Nephron (organoid): ENCODE data around the gene B4GALT6.

Experiments used
- H3K27ac Mint-ChIP-seq, 3 experiments: 2 replicates each; pipeline ENCODE4 v1.8.0; 2020; ENCODE audit warnings: mixed read lengths in 3 of 3, mild to moderate bottlenecking in 2 of 3, moderate library complexity in 1 of 3
- H3K27me3 Mint-ChIP-seq: 2 replicates; pipeline ENCODE4 v1.8.0; 2021; ENCODE audit warnings: low read depth, mild to moderate bottlenecking, moderate library complexity, mixed read lengths
- H3K36me3 Mint-ChIP-seq: 2 replicates; pipeline ENCODE4 v1.8.0; 2020; ENCODE audit warnings: low read depth, mixed read lengths
- H3K4me1 Mint-ChIP-seq: 2 replicates; pipeline ENCODE4 v1.8.0; 2020; ENCODE audit warnings: mixed read lengths
- H3K4me3 Mint-ChIP-seq, 3 experiments: 2 replicates each; pipeline ENCODE4 v1.8.0; 2020; ENCODE audit warnings: mild to moderate bottlenecking in 3 of 3, mixed read lengths in 3 of 3, moderate library complexity in 2 of 3
- H3K9me3 Mint-ChIP-seq: 2 replicates; pipeline ENCODE4 v1.8.0; 2020; ENCODE audit warnings: mixed read lengths
- CTCF ChIP-seq, 3 experiments: fragments of 200-600 bp; sonication (generic); IDR thresholded peaks; one replicate each; pipeline ENCODE4 v1.5.0; 2021; ENCODE audit warnings: antibody characterized with exemption in 3 of 3; ENCODE audit not compliant: unreplicated experiment in 3 of 3

B4GALT6 gene

GRCh38 chr18:31721601-31722000 is 37.2 kb upstream of the B4GALT6 start:
- H3K27me3 Mint-ChIP-seq: peaks cover 8% of the 10 kb centered on the region
- peaks cover 10% of the 10 kb centered on the region for H3K9me3 Mint-ChIP-seq
- H3K27ac Mint-ChIP-seq: no peak overlapping the region
- no peaks in the 10 kb centered on the region for H3K36me3 Mint-ChIP-seq
- H3K4me3 Mint-ChIP-seq: no peak overlapping the region
- peaks cover 15% of the 10 kb centered on the region for H3K4me1 Mint-ChIP-seq
- no peak for TF ChIP-seq CTCF (IDR thresholded peaks at IDR 0.05; ENCODE audit: unreplicated experiment in 3 of 3)

GRCh38 chr18:31720867-31721266 is 36.5 kb upstream of the B4GALT6 start:
- Mint-ChIP-seq H3K4me3 (no peak overlapping the region), H3K36me3 (no peaks in the 10 kb centered on the region), H3K4me1 (peaks cover 15% of the 10 kb centered on the region), H3K9me3 (peaks cover 10% of the 10 kb centered on the region), H3K27me3 (peaks cover 5% of the 10 kb centered on the region), H3K27ac (no peak overlapping the region)
- TF ChIP-seq CTCF (IDR thresholded peaks at IDR 0.05; ENCODE audit: unreplicated experiment in 3 of 3): no peak

GRCh38 chr18:31719363-31720006 is 35.1 kb upstream of the B4GALT6 start:
- no peak for TF ChIP-seq CTCF (IDR thresholded peaks at IDR 0.05; ENCODE audit: unreplicated experiment in 3 of 3)
- H3K4me1 Mint-ChIP-seq: peaks cover 13% of the 10 kb centered on the region
- no peak overlapping the region for H3K27ac Mint-ChIP-seq
- H3K27me3 Mint-ChIP-seq: peaks cover 6% of the 10 kb centered on the region
- H3K4me3 Mint-ChIP-seq: no peak overlapping the region
- H3K36me3 Mint-ChIP-seq: no peaks in the 10 kb centered on the region
- peaks cover 10% of the 10 kb centered on the region for H3K9me3 Mint-ChIP-seq

- Mint-ChIP-seq H3K27me3 (peaks cover 9% of the 10 kb centered on the region), H3K4me3 (no peak overlapping the region), H3K36me3 (no peaks in the 10 kb centered on the region), H3K27ac (no peak overlapping the region), H3K4me1 (peaks cover 10% of the 10 kb centered on the region), H3K9me3 (peaks cover 10% of the 10 kb centered on the region)
- TF ChIP-seq CTCF (IDR thresholded peaks at IDR 0.05; ENCODE audit: unreplicated experiment in 3 of 3): no peak
Observed at GRCh38 chr18:31718386-31718785, 34.0 kb upstream of the B4GALT6 start.

GRCh38 chr18:31716362-31716761 is 32.0 kb upstream of the B4GALT6 start:
- Mint-ChIP-seq H3K4me1 (no peaks in the 10 kb centered on the region), H3K27me3 (peaks cover 9% of the 10 kb centered on the region), H3K36me3 (no peaks in the 10 kb centered on the region), H3K27ac (no peak overlapping the region), H3K4me3 (no peak overlapping the region), H3K9me3 (peaks cover 10% of the 10 kb centered on the region)
- TF ChIP-seq CTCF (IDR thresholded peaks at IDR 0.05; ENCODE audit: unreplicated experiment in 3 of 3): no peak
